Stomach (tissue), 9 donors: ENCODE data around the gene FCN3. TPM values are rescaled to one million over a fixed set of nuclear protein-coding genes. Genes with fewer than 3 reads are reported as not detected.

Source experiments
- DNase-seq, 2 donors: peaks; one replicate each; pipeline versions ENCODE4 v3.0.0 to v3.0.0-alpha.2; 2013 to 2019
- H3K27ac ChIP-seq, 5 donors: fragments of 200-600 bp in 4 of 5; sonication (generic) in 4 of 5; one replicate each; pipeline ENCODE4 v1.5.1; 2013 to 2019; ENCODE audit warnings: mild to moderate bottlenecking in 1 of 5, moderate library complexity in 1 of 5
- H3K27me3 ChIP-seq, 3 donors: fragments of 200-600 bp; sonication (generic); one replicate each; pipeline ENCODE4 v1.5.1; 2017 to 2019; ENCODE audit warnings: mixed run types in 1 of 3
- H3K36me3 ChIP-seq, 4 donors: fragments of 200-600 bp; sonication (generic); 1 replicate in 3 of 4; 2 replicates in 1 of 4; pipeline ENCODE4 v1.5.1; 2016 to 2019
- H3K4me1 ChIP-seq, 4 donors: fragments of 200-600 bp; sonication (generic); one replicate each; pipeline ENCODE4 v1.5.1; 2016 to 2019
- H3K4me3 ChIP-seq, 4 donors: fragments of 200-600 bp; sonication (generic) in 3 of 4; one replicate each; pipeline ENCODE4 v1.5.1; 2016 to 2019; ENCODE audit warnings: mild to moderate bottlenecking in 1 of 4
- H3K9me3 ChIP-seq, 4 donors: fragments of 200-600 bp; sonication (generic); one replicate each; pipeline ENCODE4 v1.5.1; 2016 to 2019
- CTCF ChIP-seq, 7 experiments: fragments of 450-650 bp in 4 of 7; fragments of 200-600 bp in 3 of 7; sonication (generic) in 3 of 7; IDR thresholded peaks; one replicate each; pipeline ENCODE4 v1.5.1; 2016 to 2019; ENCODE audit warnings: antibody characterized with exemption in 7 of 7, control low read depth in 2 of 7, mild to moderate bottlenecking in 1 of 7
- EP300 ChIP-seq: sonication (generic); formaldehyde crosslinking; IDR thresholded peaks from one replicate; pipeline ENCODE4 v1.6.1; 2017; ENCODE audit warnings: antibody characterized with exemption
- POLR2A ChIP-seq, 4 donors: fragments of 450-650 bp; IDR thresholded peaks; one replicate each; pipeline ENCODE4 v1.6.1; 2016; ENCODE audit warnings: antibody characterized with exemption in 4 of 4, control low read depth in 2 of 4, mild to moderate bottlenecking in 1 of 4, moderate library complexity in 1 of 4
- POLR2AphosphoS5 ChIP-seq, 3 donors: sonication (generic); formaldehyde crosslinking; IDR thresholded peaks; one replicate each; pipeline ENCODE4 v1.6.1; 2016; ENCODE audit warnings: antibody characterized with exemption in 3 of 3
- WGBS, 5 donors: extraction: QIAGEN DNeasy Blood & Tissue Kit in 3 of 5; methylation state at CpG; one replicate each; pipeline versions ENCODE4 v1.1.5 to v1.1.7; 2013 to 2018; 5-methylcytosine and 5-hydroxymethylcytosine counted together
- intact Hi-C: fragments of 100-400 bp; cut with DNase I; formaldehyde crosslinking; loops from one replicate; pipeline ENCODE4 v1.15.1; 2023; ENCODE audit warnings: low total_unique reads
- polyA plus RNA-seq, 3 donors: library from polyadenylated mRNA; stranded (reverse); fragments of 200-250 nt; gene quantifications; one replicate each; pipeline ENCODE4 v1.2.3, GENCODE V29; 2013
- total RNA-seq, 5 donors: library from RNA; depleted of rRNA; stranded (reverse); fragments of >200 nt; gene quantifications; one replicate each; pipeline versions ENCODE4 v1.1.0 to v1.2.3, GENCODE V29; 2014 to 2016
- donor health status: healthy with polysubstance abuse.
- donor health status: Bipolar disorder and iron deficiency.
- donor health status: healthy.

FCN3 gene
- total and polyA plus RNA-seq, 8 donors: 0.55 to 15.2 (median 4.6) TPM; not detected in 2

- 92 to 96% (median 94%) methylated on average over 8 of the region's 8 CpGs for WGBS, 5 donors
- no peak for TF ChIP-seq CTCF (IDR thresholded peaks at IDR 0.05)
- TF ChIP-seq EP300: no peak
- no peak for TF ChIP-seq POLR2AphosphoS5 (IDR thresholded peaks at IDR 0.05)
- TF ChIP-seq POLR2A (IDR thresholded peaks at IDR 0.05): no peak
- Histone ChIP-seq H3K9me3 (no peaks in the 10 kb centered on the region), H3K27ac (no peak overlapping the region), H3K27me3 (peaks cover 0 to 16% (median 0%) of the 10 kb centered on the region in 3 donors), H3K36me3 (peaks cover 0 to 18% (median 2%) of the 10 kb centered on the region in 4 donors), H3K4me1 (peaks cover 12 to 66% (median 53%) of the 10 kb centered on the region in 4 donors), H3K4me3 (no peak overlapping the region)
- intact Hi-C loops: no loop called here
- no peak for DNase-seq
Observed at GRCh38 chr1:27346357-27346756, 28.3 kb downstream of the FCN3 start.

- TF ChIP-seq POLR2AphosphoS5 (IDR thresholded peaks at IDR 0.05) (no peak), EP300 (no peak), CTCF (IDR thresholded peaks at IDR 0.05) (no peak), POLR2A (IDR thresholded peaks at IDR 0.05) (no peak)
- no peak for DNase-seq
- WGBS, 5 donors: 86 to 94% (median 91%) methylated on average over 5 to 12 of the region's 12 CpGs
- H3K27ac ChIP-seq: no peak overlapping the region
- H3K27me3 ChIP-seq: peaks cover 0 to 10% (median 0%) of the 10 kb centered on the region in 3 donors
- intact Hi-C loops: no loop called here
- H3K4me1 ChIP-seq: peaks cover 5 to 64% (median 50%) of the 10 kb centered on the region in 4 donors
- peaks cover 0 to 7% (median 2%) of the 10 kb centered on the region in 4 donors for H3K36me3 ChIP-seq
- H3K9me3 ChIP-seq: no peaks in the 10 kb centered on the region
- H3K4me3 ChIP-seq: no peak overlapping the region
Observed at GRCh38 chr1:27345272-27345671, 29.4 kb downstream of the FCN3 start.

- Histone ChIP-seq H3K27ac (peak overlapping the region; percentile 76 to 90 (median 87)), H3K9me3 (no peaks in the 10 kb centered on the region)
- WGBS, 5 donors: 31 to 63% (median 40%) methylated on average over 5 of the region's 5 CpGs
Observed at GRCh38 chr1:27343639-27344025, 31.0 kb downstream of the FCN3 start.

More at GRCh38 chr1:27343639-27344025, 31.0 kb downstream of the FCN3 start:
- H3K4me3 ChIP-seq: peak overlapping the region; percentile 43 to 61 (median 52)
- no peaks in the 10 kb centered on the region for H3K27me3 ChIP-seq
- peaks cover 0 to 10% (median 4%) of the 10 kb centered on the region in 4 donors for H3K36me3 ChIP-seq
- TF ChIP-seq EP300: no peak
- no peak for TF ChIP-seq POLR2A (IDR thresholded peaks at IDR 0.05)
- no peak for TF ChIP-seq CTCF (IDR thresholded peaks at IDR 0.05)
- TF ChIP-seq POLR2AphosphoS5 (IDR thresholded peaks at IDR 0.05): no peak
- no peak for DNase-seq
- intact Hi-C loops: no loop called here
- peaks cover 0 to 48% (median 33%) of the 10 kb centered on the region in 4 donors for H3K4me1 ChIP-seq
